ENCODE measurements around the gene KCTD17. TPM values are rescaled to one million over a fixed set of nuclear protein-coding genes. Genes with fewer than 3 reads are reported as not detected.

Gene KCTD17
- polyA plus RNA-seq, 2 of the 4 experiments (the other 2 are of a cell fraction): 18.7 to 37.1 TPM

GRCh38 chr22:37002633-37003032 lies 48.9 kb upstream of the KCTD17 start:
- Histone ChIP-seq H3K9me3 (no peaks in the 10 kb centered on the region; the same call in 2 of the 3 replicates), H3K27ac (no peak overlapping the region), H3K4me3 (no peak overlapping the region), H3K4me1 (peaks cover 12% of the 10 kb centered on the region), H3K4me2 (no peak overlapping the region)
- no peak for DNase-seq (ENCODE audit: low read depth in 1 of 2, low spot score in 1 of 2)
- POLR2A ChIA-PET: no interaction called here
- TF ChIP-seq GATA3 (IDR thresholded peaks at IDR 0.05; ENCODE audit: borderline replicate concordance) (no peak), ESRRA (IDR thresholded peaks at IDR 0.05; ENCODE audit: borderline replicate concordance, low read length) (no peak), USF2 (IDR thresholded peaks at IDR 0.05) (no peak), SREBF2 (IDR thresholded peaks at IDR 0.05) (no peak), PBX3 (IDR thresholded peaks at IDR 0.05) (no peak), MYC (IDR thresholded peaks at IDR 0.05; ENCODE audit: borderline replicate concordance, low read length) (no peak), RARB (CRISPR knock-in tag; IDR thresholded peaks at IDR 0.05) (no peak), RFX5 (IDR thresholded peaks at IDR 0.05) (no peak), ZC3H11A (IDR thresholded peaks at IDR 0.05) (no peak), HDAC2 (IDR thresholded peaks at IDR 0.05) (no peak), JUN (IDR thresholded peaks at IDR 0.05) (no peak), HOXB5 (CRISPR knock-in tag; IDR thresholded peaks at IDR 0.05) (no peak), ZFP36 (IDR thresholded peaks at IDR 0.05; ENCODE audit: borderline replicate concordance, partially characterized antibody) (no peak), MAZ (IDR thresholded peaks at IDR 0.05; ENCODE audit: borderline replicate concordance, low read depth, low read length) (no peak), CTCF (IDR thresholded peaks at IDR 0.05) (no peak), FOXS1 (CRISPR knock-in tag; IDR thresholded peaks at IDR 0.05) (no peak), FOSB (CRISPR knock-in tag; IDR thresholded peaks at IDR 0.05) (no peak), CBX2 (IDR thresholded peaks at IDR 0.05; ENCODE audit: borderline replicate concordance, low read depth) (no peak), HES2 (IDR thresholded peaks at IDR 0.05) (no peak), NR3C1 (IDR thresholded peaks at IDR 0.05) (no peak)
- no peak for FAIRE-seq
- WGBS (ENCODE audit: missing lambda C conversion rate): 89% methylated on average over 7 of the region's 7 CpGs
- no peak for ATAC-seq
- CTCF ChIA-PET: interaction anchor here (1.5 kb wide), 1 partner anchor 19 kb away, joined by 5 read pairs; no protein-coding TSS in a partner anchor

GRCh38 chr22:37007651-37008050 lies 43.9 kb upstream of the KCTD17 start:
- DNase-seq (ENCODE audit: low read depth in 1 of 2, low spot score in 1 of 2) (no peak), FAIRE-seq (no peak), ATAC-seq (no peak)
- peaks cover 8% of the 10 kb centered on the region for H3K4me1 ChIP-seq
- no peaks in the 10 kb centered on the region; the same call in 2 of the 3 replicates for H3K9me3 ChIP-seq
- 25% methylated on average over 1 of the region's 2 CpGs for WGBS (ENCODE audit: missing lambda C conversion rate)
- no peak overlapping the region for H3K4me3 ChIP-seq
- ChIA-PET POLR2A (no interaction called here), CTCF (interaction anchor here (1.0 to 1.5 kb wide), 2 partner anchors 9 to 150 kb away, joined by 3 read pairs; no protein-coding TSS in a partner anchor)
- TF ChIP-seq REST (IDR thresholded peaks at IDR 0.05): no peak
- H3K4me2 ChIP-seq: no peak overlapping the region
- no peak overlapping the region for H3K27ac ChIP-seq

All from A549 (cell line).